ENCODE measurements around the gene WDR7.

Gene WDR7

DNA sequence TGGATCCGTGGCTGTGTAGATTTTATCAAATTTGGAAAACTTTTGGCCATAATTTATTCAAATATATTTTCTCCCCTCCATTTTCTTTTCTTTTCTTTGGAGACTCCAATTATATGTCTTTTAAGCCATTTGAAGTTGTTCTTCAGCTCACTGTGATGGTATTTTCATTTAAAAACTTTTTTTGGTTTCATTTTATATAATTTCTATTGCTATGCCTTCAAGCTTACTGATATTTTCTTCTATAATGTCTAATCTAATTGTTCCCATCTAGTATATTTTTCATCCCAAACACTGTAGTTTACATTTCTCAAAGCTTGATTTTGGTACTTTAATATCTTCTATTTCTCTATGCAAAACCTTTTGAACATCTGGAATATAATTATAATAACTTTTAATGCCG lies 72.5 kb downstream of the WDR7 start:
- DNase-seq = no peak

DNA sequence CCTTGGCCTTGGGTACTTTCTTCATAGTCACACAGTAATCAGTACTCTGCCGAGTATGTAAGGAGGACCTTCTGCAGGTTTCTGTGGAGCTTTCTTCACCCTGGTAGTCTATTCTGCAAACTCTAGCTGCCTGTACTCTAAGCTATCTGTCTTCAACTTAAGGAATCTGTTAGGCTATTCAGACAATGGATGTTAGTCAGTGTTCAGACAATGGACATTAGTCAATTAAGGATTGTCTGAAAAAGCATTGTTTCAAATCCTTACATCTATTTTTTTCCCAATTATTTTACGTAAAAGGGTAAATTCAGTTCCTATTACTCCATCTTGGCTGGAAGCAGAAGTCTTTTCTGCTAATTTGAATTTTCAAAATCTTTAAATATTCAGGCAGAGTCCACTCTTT lies 75.7 kb downstream of the WDR7 start:
- no peak for DNase-seq

DNA sequence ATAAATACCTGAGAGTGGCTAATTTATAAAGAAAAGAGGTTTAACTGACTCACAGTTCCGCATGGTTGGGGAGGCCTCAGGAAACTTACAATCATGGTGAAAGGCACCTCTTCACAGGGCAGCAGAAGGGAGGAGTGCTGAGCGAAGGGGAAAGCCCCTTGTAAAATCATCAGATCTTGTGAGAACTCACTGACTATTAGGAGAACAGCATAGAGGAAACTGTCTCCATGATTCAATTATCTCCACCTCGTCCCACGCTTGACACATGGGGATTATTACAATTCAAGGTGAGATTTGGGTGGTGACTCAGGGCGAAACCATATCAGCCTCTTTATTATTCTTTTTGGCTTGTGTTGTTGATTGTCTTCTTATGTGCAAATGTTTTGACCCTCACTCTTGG lies 76.2 kb downstream of the WDR7 start:
- no peak for DNase-seq

DNA sequence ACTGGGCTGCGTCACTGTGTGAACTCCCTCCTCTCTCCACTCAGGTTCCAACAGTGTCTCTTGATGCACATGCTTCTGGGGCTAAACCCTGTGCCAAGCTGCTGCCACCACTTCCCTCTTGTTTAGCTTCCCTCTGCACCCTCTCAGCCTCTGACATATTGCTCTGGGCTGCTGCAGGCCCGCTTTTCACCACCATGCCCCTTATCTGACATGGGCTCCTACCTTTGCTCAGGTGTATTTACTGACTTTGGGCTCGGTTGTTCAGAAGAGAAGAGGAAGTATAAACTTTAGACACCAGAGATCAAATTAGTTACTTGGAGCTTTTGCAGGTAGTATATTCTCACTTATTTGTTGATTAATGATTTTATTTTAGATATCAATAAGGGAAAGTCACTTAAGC lies 77.6 kb downstream of the WDR7 start:
- no peak for DNase-seq

DNA sequence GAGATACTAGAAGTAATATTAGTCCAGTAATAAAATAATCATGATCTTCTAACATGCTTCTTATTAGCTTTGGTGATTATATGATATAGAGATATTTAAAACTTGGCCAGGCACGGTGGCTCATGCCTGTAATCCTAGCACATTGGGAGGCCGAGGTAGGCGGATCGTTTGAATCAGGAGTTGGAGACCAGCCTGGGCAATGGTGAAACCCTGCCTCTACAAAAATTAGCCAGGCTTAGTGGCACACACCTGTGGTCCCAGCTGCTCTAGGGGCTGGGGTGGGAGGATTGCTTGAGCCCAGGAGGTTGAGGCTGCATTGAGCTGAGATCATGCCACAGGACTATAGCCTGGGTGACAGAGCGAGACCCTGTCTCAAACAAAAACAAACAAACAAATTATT lies 87.0 kb downstream of the WDR7 start:
- DNase-seq = no peak

DNA sequence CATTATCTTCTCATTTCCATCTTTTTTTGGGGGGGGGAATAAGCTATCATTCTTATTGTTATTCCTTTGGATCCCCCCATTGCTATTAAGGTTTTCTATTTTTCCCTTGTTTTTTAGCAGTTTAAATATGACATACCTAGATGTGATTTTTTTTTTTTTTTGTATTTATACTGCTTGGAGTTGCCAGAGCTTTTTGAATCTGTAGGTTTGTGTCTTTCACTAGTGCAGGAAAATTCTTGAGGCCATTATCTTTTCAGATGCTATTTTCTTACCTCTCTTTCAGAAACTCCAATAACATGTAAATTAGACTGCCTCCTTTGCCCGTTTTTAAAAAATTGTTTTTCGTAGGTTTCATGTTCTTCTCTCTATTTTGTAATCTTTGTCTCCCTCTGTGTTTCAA lies 88.6 kb downstream of the WDR7 start:
- no peak for DNase-seq

DNA sequence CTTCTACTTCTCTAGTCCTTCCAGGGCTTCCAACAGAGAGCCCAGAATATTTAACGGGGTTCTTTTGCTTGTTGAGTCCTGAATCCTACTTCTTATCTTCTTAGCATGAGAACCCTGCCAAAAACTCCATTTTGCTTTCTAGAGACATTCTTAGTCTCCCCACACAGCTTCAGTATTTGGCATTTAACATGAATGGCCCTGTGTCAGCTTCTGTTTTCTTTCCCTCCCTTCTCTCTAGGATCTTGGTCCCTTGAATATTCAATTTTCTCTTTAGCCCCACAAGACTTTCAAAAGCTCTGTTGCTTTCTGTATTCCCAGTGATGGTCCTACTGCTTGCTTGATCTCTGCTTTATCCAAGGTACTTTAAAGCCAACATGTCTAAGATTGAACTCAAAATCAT lies 89.5 kb downstream of the WDR7 start:
- no peak for DNase-seq

DNA sequence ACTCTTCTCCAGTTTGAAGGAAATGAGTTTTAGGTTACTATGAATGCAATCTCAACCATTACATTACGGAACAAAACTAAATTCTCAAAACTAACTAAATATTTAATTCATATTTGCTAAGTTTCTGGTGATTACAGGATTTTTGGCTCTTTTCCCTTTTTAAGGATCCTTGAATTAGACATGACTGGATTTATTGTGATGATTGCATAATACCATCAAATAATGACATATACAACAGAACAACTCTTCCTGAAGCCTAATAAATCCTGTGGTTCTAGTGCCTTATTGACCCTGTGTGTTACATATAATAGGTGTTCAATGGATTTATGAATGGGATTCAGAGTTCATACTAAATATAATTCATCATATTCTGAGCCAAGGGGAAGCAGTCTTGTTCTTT lies 90.5 kb downstream of the WDR7 start:
- DNase-seq = no peak

DNA sequence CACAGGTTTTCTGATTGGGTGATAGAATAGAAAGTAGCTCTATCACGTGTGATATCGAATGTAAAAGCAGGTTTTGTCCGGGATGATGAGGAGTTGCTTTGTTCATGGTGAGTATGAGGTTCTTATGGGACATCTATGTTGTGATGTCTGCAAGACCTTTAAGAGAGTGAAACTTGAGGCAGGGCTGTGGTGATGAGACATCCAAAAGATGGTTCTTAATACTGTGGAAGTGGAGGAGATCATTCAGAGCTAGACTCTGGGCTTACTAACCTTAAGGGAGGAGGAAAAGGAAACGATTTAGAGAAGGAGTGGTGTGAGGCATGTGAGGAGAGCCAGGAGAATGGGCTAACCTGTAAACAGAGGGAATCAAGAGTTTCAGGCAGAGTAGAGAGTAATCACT lies 92.0 kb downstream of the WDR7 start:
- no peak for DNase-seq

DNA sequence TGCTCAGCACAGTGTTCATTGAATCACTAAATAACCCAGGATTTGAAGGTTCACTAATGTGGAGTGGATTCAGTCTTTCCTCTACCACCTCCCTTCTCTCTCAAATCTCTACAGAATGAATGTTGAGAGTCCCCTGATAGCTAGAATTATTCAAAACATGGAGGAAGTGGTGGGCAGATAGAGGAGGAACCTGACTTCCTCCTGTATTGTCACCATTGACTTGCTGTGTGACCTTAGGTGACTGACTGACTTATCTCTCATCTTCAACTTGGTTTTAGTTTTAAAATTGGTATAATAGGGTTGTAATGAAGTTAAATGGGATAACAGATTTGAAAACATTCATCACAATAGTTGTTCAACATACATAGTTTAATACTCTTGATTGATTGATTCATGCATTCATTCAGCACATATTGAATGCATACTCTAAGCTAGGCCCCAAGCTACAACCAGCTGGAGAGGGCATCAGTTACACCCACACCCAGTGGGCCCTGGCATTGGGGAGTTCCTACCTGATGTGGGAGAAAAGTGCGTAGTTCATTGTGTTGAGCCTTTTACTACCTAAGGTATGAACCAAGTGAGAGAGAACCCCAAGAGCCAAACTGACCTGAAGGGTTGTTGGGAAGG lies 96.0 kb downstream of the WDR7 start:
- DNase-seq = no peak

DNA sequence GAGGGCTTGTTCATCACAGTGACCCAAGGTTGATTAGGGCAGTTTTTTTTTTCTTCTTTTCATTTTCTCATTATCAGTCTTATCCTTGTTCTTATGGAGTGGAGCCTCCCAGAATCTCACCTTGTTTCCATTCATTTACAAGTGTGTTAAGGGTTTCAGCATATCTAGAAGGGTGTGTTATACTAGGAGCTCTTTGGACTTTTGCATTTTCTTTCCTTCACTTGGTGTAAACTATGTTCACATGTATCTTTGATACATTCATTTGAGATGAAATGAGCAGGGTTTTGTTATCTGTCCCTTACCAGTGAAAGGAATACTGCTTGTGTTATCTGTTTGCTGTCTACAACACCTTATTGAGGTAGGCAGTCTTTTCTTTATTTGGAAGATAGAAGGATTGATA lies 96.7 kb downstream of the WDR7 start:
- no peak for DNase-seq

DNA sequence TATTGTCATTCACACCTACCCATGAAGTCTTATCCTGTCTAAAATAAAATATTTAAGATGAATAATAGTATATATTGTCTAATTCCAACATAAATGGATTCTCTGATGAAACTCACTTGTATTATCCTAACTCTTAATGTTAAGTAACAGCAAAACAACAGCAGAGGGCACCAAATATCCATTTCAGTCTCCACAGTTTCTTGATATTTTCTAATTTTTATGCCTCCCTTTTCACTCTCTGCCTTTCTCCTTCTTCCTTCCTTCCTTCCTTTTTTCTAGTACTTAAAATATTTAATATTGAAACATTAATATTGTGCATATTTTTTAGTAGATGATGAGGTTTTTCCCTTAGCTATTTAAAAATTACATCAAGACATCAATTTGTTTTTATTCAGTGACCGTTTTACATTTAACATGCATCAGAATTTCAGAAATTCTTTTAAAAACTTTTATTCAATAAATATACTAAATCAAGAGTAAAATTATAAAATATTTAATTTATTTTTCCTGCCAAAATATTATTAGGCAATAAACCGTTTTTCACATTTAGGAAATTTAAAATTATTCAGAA lies 97.6 kb downstream of the WDR7 start:
- no peak for DNase-seq

DNA sequence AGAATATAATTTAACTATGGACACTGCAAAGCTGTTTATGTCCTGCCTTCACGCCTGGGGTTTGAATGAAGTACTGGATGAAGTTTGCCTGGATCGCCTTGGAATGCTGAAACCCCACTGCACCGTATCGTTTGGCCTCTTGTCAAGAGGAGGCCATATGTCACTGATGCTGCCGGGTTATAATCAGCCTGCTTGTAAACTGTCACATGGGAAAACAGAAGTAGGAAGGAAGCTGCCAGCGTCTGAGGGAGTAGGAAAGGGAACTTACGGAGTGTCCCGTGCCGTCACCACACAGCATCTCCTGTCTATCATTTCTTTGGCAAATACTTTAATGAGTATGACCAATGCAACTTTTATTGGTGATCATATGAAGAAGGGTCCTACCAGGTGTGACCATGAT lies 105.8 kb downstream of the WDR7 start:
- DNase-seq = peak; percentile 22

DNA sequence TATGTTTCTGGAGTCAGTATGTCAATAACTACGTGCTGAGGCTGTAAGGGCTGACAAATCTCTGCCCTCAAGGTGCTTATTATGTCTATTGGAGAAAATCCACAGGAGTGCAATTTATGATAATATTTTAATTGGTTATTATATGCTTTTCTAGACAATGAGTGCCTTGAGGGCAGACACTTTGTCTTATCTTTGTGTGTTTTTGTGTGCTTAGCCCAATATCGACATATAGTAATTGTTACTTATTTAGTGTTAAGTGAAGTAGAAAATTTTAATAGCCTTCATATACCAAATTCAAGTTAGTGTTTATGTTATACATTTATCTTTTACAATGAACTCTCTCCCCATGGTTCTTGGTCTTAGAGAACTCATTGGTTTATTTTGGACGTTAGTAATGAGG lies 118.9 kb downstream of the WDR7 start:
- no peak for DNase-seq

DNA sequence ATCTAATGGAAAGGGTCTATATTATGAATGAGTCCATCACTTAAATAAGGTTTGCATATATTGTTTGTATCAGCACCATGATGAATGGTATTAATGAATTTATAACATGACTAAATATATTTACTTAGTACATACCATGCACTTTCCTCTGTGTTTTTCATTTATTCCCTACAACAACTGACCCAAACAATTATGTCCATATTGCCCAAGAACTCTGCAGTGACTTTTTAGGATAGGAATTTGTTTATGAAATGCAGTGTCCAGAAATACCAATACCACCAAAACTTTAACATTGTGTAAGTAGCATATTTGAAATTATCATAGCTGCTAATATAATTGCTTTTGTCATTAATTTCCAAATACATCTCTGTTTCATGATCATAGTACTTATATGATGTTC lies 119.7 kb downstream of the WDR7 start:
- DNase-seq = no peak

DNA sequence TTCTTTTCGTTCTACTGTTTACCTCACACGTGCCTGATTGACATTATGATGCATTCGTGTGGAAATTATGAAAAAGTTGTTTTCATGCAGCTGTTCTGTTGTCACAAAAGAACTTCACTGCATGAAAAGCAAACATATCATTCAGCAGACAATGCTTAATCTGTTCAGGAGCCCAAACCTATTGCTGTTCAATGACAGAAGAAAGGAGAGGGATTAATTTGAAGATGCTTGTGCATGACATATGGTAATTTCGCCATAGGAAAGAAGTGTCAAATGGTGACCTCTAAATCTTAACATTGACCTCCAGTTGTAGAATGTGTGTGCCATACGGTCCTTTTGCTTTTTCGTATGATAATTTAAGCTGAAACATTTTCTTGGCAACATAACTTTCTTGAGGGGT lies 124.5 kb downstream of the WDR7 start:
- no peak for DNase-seq

DNA sequence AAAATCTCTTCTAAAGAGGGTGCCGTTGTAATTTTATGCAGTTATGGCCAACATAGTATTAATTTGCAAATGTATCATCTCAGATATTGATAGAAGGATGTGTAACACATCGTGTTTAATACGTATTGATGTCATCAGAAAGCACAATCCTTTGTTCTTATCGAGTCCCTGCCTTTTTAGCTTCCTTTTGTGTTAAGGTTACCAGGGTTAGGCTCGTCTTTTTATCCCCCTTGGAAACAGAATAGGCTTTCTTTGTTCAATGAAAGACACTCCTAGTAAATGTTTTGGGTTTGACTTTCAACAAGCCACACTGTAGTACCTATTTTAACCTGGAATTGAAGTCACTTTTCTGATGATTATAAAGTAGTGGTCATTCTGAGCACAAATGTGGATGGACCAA lies 136.2 kb downstream of the WDR7 start:
- no peak for DNase-seq

DNA sequence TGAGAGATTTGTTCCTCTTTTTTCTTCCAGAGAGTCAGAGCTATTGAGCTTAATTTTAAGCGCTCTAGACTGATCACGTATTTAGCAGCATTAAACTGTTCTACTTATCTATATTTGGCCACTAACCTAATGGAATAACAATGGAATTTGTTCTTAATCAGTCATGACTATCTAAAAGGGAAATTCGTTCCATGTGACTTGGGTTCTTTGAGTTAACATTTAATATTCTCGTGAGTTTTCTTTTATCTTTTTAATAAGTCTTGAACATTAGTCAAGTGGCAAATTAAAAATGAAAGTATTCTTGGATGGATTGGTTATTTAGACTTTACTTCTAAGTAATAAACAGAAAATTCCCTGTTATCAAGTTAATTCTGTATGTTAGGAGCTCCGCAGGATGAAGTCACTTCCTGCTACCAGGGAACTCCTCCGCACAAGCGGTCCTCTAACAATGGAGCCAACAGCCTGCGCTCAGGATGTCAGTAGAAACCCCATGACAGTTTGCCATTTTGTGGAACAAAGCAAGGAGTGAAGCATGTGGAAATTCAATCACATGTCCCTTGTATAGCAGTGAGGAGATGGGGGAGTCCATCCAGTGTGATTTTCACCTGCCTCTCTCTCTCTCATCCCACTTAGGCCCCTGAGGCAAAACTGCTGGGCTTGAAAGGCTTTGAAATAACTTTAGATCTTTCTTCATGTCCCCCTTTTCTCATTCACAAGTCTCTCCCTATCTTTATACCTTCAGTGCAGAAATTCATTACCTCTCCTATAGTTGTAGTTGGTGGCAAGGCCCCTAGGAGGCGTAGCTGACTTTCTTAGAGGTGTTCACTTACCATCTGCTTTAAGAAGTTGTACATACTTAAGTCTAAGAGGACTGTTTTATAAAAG lies 138.1 kb downstream of the WDR7 start:
- no peak for DNase-seq

DNA sequence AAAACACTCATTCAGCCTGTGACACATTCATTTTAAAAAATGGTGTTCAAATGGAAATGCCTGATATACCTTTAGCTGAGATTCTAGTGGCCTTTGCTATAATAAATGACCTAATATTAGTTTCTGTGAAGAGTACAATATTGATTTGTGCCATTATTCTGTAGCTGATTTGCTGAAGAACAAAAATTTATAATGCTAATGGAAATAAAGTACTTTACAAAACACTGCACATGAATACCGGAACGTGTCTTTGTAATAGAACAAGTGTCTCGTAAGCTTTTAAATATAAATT lies 138.7 kb downstream of the WDR7 start:
- DNase-seq = no peak

DNA sequence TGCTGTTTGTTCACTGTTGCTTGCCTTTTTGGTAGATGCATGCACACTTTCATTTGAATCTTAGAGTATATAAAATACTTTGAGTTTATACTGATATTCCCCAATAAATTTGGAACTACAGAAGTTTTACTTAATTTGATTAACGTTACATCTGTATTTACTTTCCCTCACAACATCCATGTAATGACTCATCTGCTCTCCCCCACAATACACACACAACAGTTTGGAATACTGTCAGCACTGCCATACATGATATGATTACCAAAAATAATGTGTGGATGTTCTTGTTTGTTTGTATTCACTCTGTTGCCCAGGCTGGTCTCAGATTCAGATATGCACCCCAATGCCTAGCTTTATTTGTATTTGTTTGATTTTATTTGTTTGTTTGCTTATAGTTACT lies 144.2 kb downstream of the WDR7 start:
- no peak for DNase-seq

DNA sequence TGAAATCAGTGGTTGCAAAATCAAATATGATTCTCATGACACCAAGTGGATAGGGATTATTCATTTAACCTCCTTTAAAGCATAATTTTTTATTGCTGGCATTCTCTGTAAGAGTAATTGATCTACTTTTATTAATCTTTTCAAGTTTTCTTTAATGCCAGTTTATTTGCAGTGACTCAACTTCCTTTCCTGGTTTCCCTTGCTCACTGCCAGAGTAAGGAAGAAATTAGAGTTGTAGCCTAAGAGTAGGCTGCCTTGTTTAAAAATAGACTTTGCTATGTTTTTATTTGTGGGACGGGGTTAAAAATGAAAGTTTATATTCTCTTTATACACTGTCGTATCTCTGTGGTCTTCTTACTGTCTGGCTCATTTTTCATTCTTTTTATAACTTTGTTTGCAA lies 148.6 kb downstream of the WDR7 start:
- DNase-seq = no peak

DNA sequence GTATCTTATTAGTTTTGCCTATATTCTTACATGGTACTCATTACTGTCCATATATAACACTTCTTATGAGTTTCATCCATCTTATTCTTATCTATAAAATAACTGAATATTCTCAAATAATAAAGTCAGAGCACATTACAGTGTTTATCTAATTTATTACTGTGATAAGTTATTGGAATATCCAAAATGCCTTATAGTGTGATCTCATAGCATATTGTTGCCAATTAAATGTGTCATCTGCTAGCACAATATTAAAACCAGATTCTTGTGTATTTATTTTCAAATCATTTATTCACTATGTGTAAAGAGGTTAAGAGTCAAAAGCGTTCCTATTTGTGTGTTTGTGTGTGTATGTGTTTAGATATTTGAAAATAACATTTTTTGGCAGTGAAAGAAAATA lies 151.9 kb downstream of the WDR7 start:
- DNase-seq = no peak

DNA sequence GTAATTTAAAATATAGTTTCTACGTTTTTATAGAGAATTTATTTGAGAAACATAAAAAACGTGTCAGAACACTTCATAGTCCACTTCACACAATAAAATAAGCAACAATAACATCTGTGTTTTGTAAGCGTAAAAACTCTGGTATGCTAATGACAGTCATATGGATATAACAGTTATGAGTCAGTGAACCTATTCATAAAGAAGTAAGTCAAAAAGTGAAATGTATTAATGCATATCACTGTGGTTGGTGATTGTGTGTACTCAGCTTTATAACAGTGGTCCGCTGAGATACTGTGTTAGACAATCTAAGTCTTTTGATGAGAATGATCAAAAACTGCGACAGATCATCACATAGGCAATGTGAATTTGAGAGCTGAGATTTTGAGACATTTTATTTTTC lies 153.2 kb downstream of the WDR7 start:
- no peak for DNase-seq

DNA sequence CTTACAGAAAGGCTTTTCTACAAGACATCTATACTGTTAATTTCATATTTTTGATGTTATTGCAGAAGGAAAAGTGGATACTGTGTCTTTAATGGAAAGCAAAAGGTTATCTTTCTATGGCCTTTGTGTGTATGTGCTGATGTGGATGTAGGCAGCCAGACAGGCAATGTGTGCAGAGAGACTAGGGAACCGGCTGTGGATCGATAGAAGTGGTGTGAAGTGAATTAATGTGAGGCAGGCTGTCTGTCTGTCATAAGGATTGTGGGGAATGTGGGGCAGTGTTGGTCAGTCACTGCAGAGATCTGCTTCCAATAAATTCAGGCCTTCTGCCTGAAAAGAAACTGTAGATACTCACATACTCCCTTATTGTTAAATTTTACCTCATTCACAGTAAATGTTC lies 156.7 kb downstream of the WDR7 start:
- DNase-seq = no peak

DNA sequence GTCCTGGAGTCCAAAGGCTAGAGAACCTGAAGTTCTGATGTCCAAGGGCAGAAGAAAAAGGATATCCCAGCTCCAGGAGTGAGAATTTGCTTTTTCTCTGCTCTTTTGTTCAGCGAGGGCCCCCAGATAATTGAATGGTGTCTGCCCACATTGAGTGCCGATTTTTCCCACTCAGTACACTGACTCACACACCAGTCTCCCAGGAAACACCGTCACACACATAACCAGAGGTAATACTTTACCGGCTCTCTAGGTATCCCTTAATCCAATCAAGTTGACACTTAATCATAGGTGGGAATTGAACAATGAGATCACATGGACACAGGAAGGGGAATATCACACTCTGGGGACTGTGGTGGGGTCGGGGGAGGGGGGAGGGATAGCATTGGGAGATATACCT lies 161.5 kb downstream of the WDR7 start:
- no peak for DNase-seq
